Neural cell (in vitro differentiated cells): ENCODE measurements around the gene COL4A5. TPM values are rescaled to one million over a fixed set of nuclear protein-coding genes. Genes with fewer than 3 reads are reported as not detected.

ENCODE experiments used
- H2AFZ ChIP-seq: fragments of 200-600, 300-800 bp; sonication (generic), shearing (Covaris generic); 2 replicates; pipeline ENCODE4 v1.6.0; 2014; ENCODE audit warnings: low read depth, mild to moderate bottlenecking, antibody characterized with exemption, low read length, moderate library complexity
- H3F3A ChIP-seq: fragments of 200-600 bp; shearing (Covaris generic); 2 replicates; pipeline ENCODE4 v1.6.1; 2016; ENCODE audit warnings: mild to moderate bottlenecking, moderate library complexity, mixed read lengths, antibody characterized with exemption, low read length; ENCODE audit not compliant: insufficient read depth, poor library complexity, severe bottlenecking
- H3K27ac ChIP-seq: fragments of 200-600, 300-800 bp; sonication (generic), shearing (Covaris generic); 2 replicates; pipeline ENCODE4 v1.5.1; 2014; ENCODE audit warnings: mild to moderate bottlenecking, low read length, moderate library complexity
- H3K27me3 ChIP-seq: fragments of 300-800, 200-600 bp; sonication (generic), shearing (Covaris generic); 2 replicates; pipeline ENCODE4 v1.6.0; 2014; ENCODE audit warnings: mild to moderate bottlenecking, low read depth, low read length, moderate library complexity; ENCODE audit not compliant: insufficient read depth
- H3K36me3 ChIP-seq: fragments of 300-800, 200-600 bp; sonication (generic), shearing (Covaris generic); 2 replicates; pipeline ENCODE4 v1.5.1; 2014; ENCODE audit warnings: mild to moderate bottlenecking, antibody characterized with exemption, low read length, moderate library complexity; ENCODE audit not compliant: insufficient read depth
- H3K4me2 ChIP-seq: fragments of 300-800, 200-600 bp; sonication (generic), shearing (Covaris generic); 2 replicates; pipeline ENCODE4 v1.6.0; 2014; ENCODE audit warnings: mild to moderate bottlenecking, low read length
- H3K4me3 ChIP-seq: fragments of 300-800, 200-600 bp; sonication (generic), shearing (Covaris generic); 2 replicates; pipeline ENCODE4 v1.5.1; 2014; ENCODE audit warnings: mild to moderate bottlenecking, low read length, moderate library complexity
- H3K79me2 ChIP-seq: fragments of 200-600 bp; shearing (Covaris generic); replicated peaks from 2 replicates; pipeline ENCODE4 v1.6.0; 2014; ENCODE audit warnings: mild to moderate bottlenecking, low read length, moderate library complexity; ENCODE audit not compliant: insufficient read depth
- H3K9ac ChIP-seq: fragments of 300-800, 200-600 bp; sonication (generic), shearing (Covaris generic); 2 replicates; pipeline ENCODE4 v1.6.1; 2016; ENCODE audit warnings: mild to moderate bottlenecking, low read length, mixed read lengths
- H3K9me2 ChIP-seq: fragments of 200-600 bp; shearing (Covaris generic); 2 replicates; pipeline ENCODE4 v1.6.1; 2016; ENCODE audit warnings: mild to moderate bottlenecking, low read length, mixed read lengths; ENCODE audit not compliant: insufficient read depth
- H3K9me3 ChIP-seq: fragments of 200-600, 300-800 bp; sonication (generic), shearing (Covaris generic); 2 replicates; pipeline ENCODE4 v1.6.1; 2016; ENCODE audit warnings: mild to moderate bottlenecking, mixed run types, low read length, moderate library complexity, mixed read lengths
- H4K20me1 ChIP-seq: fragments of 200-600 bp; shearing (Covaris generic); 2 replicates; pipeline ENCODE4 v1.6.1; 2016; ENCODE audit warnings: mild to moderate bottlenecking, mixed run types; ENCODE audit not compliant: insufficient read depth
- CTCF ChIP-seq: fragments of 450-650 bp; IDR thresholded peaks from 2 replicates; pipeline ENCODE4 v1.5.1; 2014; ENCODE audit warnings: antibody characterized with exemption, mild to moderate bottlenecking, moderate library complexity; ENCODE audit not compliant: poor library complexity, severe bottlenecking
- EP300 ChIP-seq: fragments of 450-650 bp; conservative IDR thresholded peaks from 2 replicates; pipeline ENCODE4 v1.6.1; 2014; ENCODE audit warnings: antibody characterized with exemption, mild to moderate bottlenecking, moderate library complexity; ENCODE audit not compliant: poor library complexity, severe bottlenecking
- EZH2 ChIP-seq: fragments of 200-600, 300-800 bp; shearing (Covaris generic), sonication (generic); IDR thresholded peaks from 2 replicates; pipeline ENCODE4 v1.6.1; 2014; ENCODE audit warnings: antibody characterized with exemption, low read length, borderline replicate concordance, mild to moderate bottlenecking; ENCODE audit not compliant: insufficient read depth, poor library complexity, severe bottlenecking
- MXI1 ChIP-seq: fragments of 450-650 bp; conservative IDR thresholded peaks from 2 replicates; pipeline ENCODE4 v1.6.1; 2014; ENCODE audit warnings: antibody characterized with exemption, mild to moderate bottlenecking; ENCODE audit not compliant: poor library complexity, severe bottlenecking
- POLR2AphosphoS5 ChIP-seq: IDR thresholded peaks from 2 replicates; pipeline ENCODE4 v1.6.1; 2012
- RAD21 ChIP-seq: fragments of 450-650 bp; conservative IDR thresholded peaks from 2 replicates; pipeline ENCODE4 v1.6.1; 2014; ENCODE audit warnings: antibody characterized with exemption, mild to moderate bottlenecking, moderate library complexity
- REST ChIP-seq: IDR thresholded peaks from 2 replicates; pipeline ENCODE4 v1.6.1; 2012; ENCODE audit warnings: borderline replicate concordance
- SMC3 ChIP-seq: fragments of 450-650 bp; conservative IDR thresholded peaks from 2 replicates; pipeline ENCODE4 v1.6.1; 2014; ENCODE audit warnings: antibody characterized with exemption, mild to moderate bottlenecking, moderate library complexity; ENCODE audit not compliant: poor library complexity
- TAF1 ChIP-seq: IDR thresholded peaks from 2 replicates; pipeline ENCODE4 v1.6.1; 2012; ENCODE audit warnings: low read depth
- polyA plus RNA-seq: library from polyadenylated mRNA; depleted of rRNA; stranded (reverse); fragments of >200 nt; gene quantifications from 2 replicates; pipeline ENCODE4 v1.2.3, GENCODE V29; 2014

Gene COL4A5
- polyA plus RNA-seq, 1 donor from 2014 or later = 3.9 TPM

- no peak overlapping the region for H3K4me2 ChIP-seq
- no peak overlapping the region for H2AFZ ChIP-seq
- H3F3A ChIP-seq = no peaks in the 10 kb centered on the region
- no peaks in the 10 kb centered on the region for H4K20me1 ChIP-seq
- no peak for TF ChIP-seq RAD21
- TF ChIP-seq REST = no peak
- no peak for TF ChIP-seq EZH2
- no peak for TF ChIP-seq EP300
- TF ChIP-seq SMC3 = no peak
- no peak for TF ChIP-seq TAF1
- H3K4me3 ChIP-seq = no peak overlapping the region
- H3K9ac ChIP-seq = no peak overlapping the region
- no peaks in the 10 kb centered on the region for H3K79me2 ChIP-seq
- H3K27ac ChIP-seq = no peak overlapping the region
- H3K9me2 ChIP-seq = no peaks in the 10 kb centered on the region
- no peaks in the 10 kb centered on the region for H3K27me3 ChIP-seq
- H3K9me3 ChIP-seq = no peaks in the 10 kb centered on the region
- no peaks in the 10 kb centered on the region for H3K36me3 ChIP-seq
Observed at GRCh38 chrX:108614616-108615015, 175.0 kb downstream of the COL4A5 start.

DNA sequence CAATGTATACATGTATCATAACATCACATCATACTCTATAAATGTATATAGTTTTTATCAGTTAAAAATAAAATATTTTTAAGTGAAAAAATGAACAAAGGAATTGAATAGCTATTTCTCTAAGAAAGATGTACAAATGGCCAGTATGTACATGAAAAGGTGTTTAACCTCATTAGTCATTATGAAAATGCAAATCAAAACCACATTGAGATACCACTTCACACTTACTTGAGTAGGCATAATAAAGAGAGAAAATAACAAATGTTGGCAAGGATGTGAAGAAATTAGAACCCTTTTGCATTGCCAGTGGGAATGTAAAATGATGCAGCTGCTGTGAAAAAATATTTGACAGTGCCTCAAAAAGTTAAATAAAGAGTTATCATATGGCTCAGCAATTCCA, 201.2 kb downstream of the COL4A5 start:
- H4K20me1 ChIP-seq = no peaks in the 10 kb centered on the region
- H3K79me2 ChIP-seq = no peaks in the 10 kb centered on the region
- H3K36me3 ChIP-seq = no peaks in the 10 kb centered on the region
- no peaks in the 10 kb centered on the region for H3K9me2 ChIP-seq
- no peaks in the 10 kb centered on the region for H3K9me3 ChIP-seq
- no peak overlapping the region for H3K27ac ChIP-seq
- H3K27me3 ChIP-seq = no peaks in the 10 kb centered on the region
- TF ChIP-seq REST (no peak), EZH2 (no peak), RAD21 (no peak), TAF1 (no peak), CTCF (no peak), EP300 (no peak), POLR2AphosphoS5 (no peak), SMC3 (no peak), MXI1 (no peak)
- H3F3A ChIP-seq = no peaks in the 10 kb centered on the region
- no peak overlapping the region for H2AFZ ChIP-seq
- no peak overlapping the region for H3K4me3 ChIP-seq
- no peak overlapping the region for H3K9ac ChIP-seq
- H3K4me2 ChIP-seq = no peak overlapping the region
